HCT116 (cell line): ENCODE results near the gene ATF1. TPM values are rescaled to one million over a fixed set of nuclear protein-coding genes. Genes with fewer than 3 reads are reported as not detected.

Source experiments
- ATAC-seq: fragments of 200-7000 bp; cut with Tn5 transposase; 2 replicates; pipeline ENCODE4 v1.9.1; 2020; ENCODE audit warnings: mild to moderate bottlenecking, moderate library complexity
- BruUV-seq: library from RNA; stranded (reverse); fragments of 400-500 nt; replicated peaks from 2 replicates; lab custom pipeline; 2021; lab: Mats Ljungman, UMichigan
- CTCF ChIA-PET: fragments of 300-600 bp; sonication (Branson Sonifier 250); formaldehyde crosslinking; loops from one replicate; lab custom pipeline; 2021; ENCODE audit warnings: antibody characterized with exemption; lab: Charles Lee
- POLR2A ChIA-PET: fragments of 300-600, 350-600 bp; sonication (Branson Sonifier 250); formaldehyde crosslinking; loops from one replicate; lab custom pipeline; 2021; ENCODE audit warnings: antibody characterized with exemption; lab: Charles Lee
- RAD21 ChIA-PET, 2 experiments: fragments of 300-600 bp; sonication (Branson Sonifier 250); formaldehyde crosslinking; loops; one replicate each; lab custom pipeline; 2023; ENCODE audit warnings: low total read pairs in 2 of 2; ENCODE audit not compliant: uncharacterized antibody in 2 of 2, unreplicated experiment in 2 of 2, low non-redundant PET in 1 of 2; lab: Charles Lee
- DNase-seq: peaks from one replicate; pipeline ENCODE4 v3.0.0-alpha.2; 2010; ENCODE audit warnings: low read depth, low spot score
- H2AFZ ChIP-seq: fragments of 200-600 bp; shearing (Covaris generic), sonication (generic); 2 replicates; pipeline ENCODE4 v1.6.1; 2017; ENCODE audit warnings: low read depth, mixed run types, mixed read lengths, antibody characterized with exemption, low read length; ENCODE audit not compliant: poor library complexity, severe bottlenecking
- H3K27ac ChIP-seq: 2 replicates; pipeline ENCODE4 v1.5.1; 2012; ENCODE audit warnings: low read depth, low read length
- H3K27me3 ChIP-seq: fragments of 200-600 bp; sonication (generic); 2 replicates; pipeline ENCODE4 v1.6.1; 2016; ENCODE audit warnings: mixed run types, low read length, mixed read lengths; ENCODE audit not compliant: insufficient read depth
- H3K36me3 ChIP-seq, 2 experiments: fragments of 200-500 bp in 1 of 2; fragments of 200-600 bp in 1 of 2; sonication (Bioruptor generic) in 1 of 2; sonication (generic) in 1 of 2; 2 replicates each; pipeline versions ENCODE4 v1.5.1 to v1.6.1; 2014 to 2016; ENCODE audit warnings: low read length in 2 of 2, inconsistent platforms in 1 of 2, mixed read lengths in 1 of 2, mixed run types in 1 of 2; ENCODE audit not compliant: insufficient read depth in 2 of 2, control insufficient read depth in 1 of 2
- H3K4me1 ChIP-seq, 2 experiments: fragments of 200-600 bp in 1 of 2; sonication (generic) in 1 of 2; 2 replicates each; pipeline versions ENCODE4 v1.5.1 to v1.6.1; 2012 to 2017; ENCODE audit warnings: low read length in 2 of 2, inconsistent platforms in 1 of 2, mild to moderate bottlenecking in 1 of 2, mixed read lengths in 1 of 2, mixed run types in 1 of 2, moderate library complexity in 1 of 2; ENCODE audit not compliant: insufficient read depth in 2 of 2, control insufficient read depth in 1 of 2
- H3K4me2 ChIP-seq: fragments of 200-600 bp; sonication (generic); 2 replicates; pipeline ENCODE4 v1.6.1; 2017; ENCODE audit warnings: mixed run types, low read length, mixed read lengths
- H3K4me3 ChIP-seq, 2 experiments: fragments of 200-600 bp in 1 of 2; sonication (generic) in 1 of 2; replicated peaks in 1 of 2; 2 replicates each; pipeline ENCODE4 v1.5.1; 2011 to 2016; ENCODE audit warnings: low read length in 2 of 2, control low read depth in 1 of 2, low read depth in 1 of 2, mild to moderate bottlenecking in 1 of 2, mixed read lengths in 1 of 2, mixed run types in 1 of 2
- H3K79me2 ChIP-seq: fragments of 200-600 bp; sonication (generic); 2 replicates; pipeline ENCODE4 v1.6.1; 2017; ENCODE audit warnings: mild to moderate bottlenecking, mixed run types, low read length, moderate library complexity, mixed read lengths; ENCODE audit not compliant: insufficient read depth
- H3K9ac ChIP-seq: fragments of 200-600 bp; sonication (generic); 2 replicates; pipeline ENCODE4 v1.6.1; 2016; ENCODE audit warnings: low read length, mixed read lengths
- H3K9me2 ChIP-seq: fragments of 200-600 bp; sonication (generic), shearing (Covaris generic); 2 replicates; pipeline ENCODE4 v1.6.1; 2017; ENCODE audit warnings: mixed run types, mild to moderate bottlenecking, moderate library complexity; ENCODE audit not compliant: insufficient read depth
- H3K9me3 ChIP-seq, 2 experiments: fragments of 200-500 bp in 1 of 2; fragments of 200-600 bp in 1 of 2; sonication (Bioruptor generic) in 1 of 2; sonication (generic) in 1 of 2; 2 replicates each; pipeline ENCODE4 v1.6.1; 2014 to 2017; ENCODE audit warnings: low read length in 2 of 2, mixed read lengths in 2 of 2, inconsistent platforms in 1 of 2, low read depth in 1 of 2, mild to moderate bottlenecking in 1 of 2, mixed run types in 1 of 2, moderate library complexity in 1 of 2; ENCODE audit not compliant: control insufficient read depth in 1 of 2, insufficient read depth in 1 of 2
- H4K20me1 ChIP-seq: fragments of 200-600 bp; sonication (generic), shearing (Covaris generic); 2 replicates; pipeline ENCODE4 v1.6.1; 2017; ENCODE audit warnings: mixed run types, mild to moderate bottlenecking, moderate library complexity; ENCODE audit not compliant: insufficient read depth
- CBX3 ChIP-seq: IDR thresholded peaks from 2 replicates; pipeline ENCODE4 v1.6.1; 2012; ENCODE audit warnings: low read depth
- CEBPB ChIP-seq: IDR thresholded peaks from 2 replicates; pipeline ENCODE4 v1.6.1; 2012; ENCODE audit warnings: low read depth
- CTCF ChIP-seq, 3 experiments: fragments of 200-600 bp in 1 of 3; sonication (generic) in 1 of 3; IDR thresholded peaks in 2 of 3; conservative IDR thresholded peaks in 1 of 3; 2 replicates each; pipeline ENCODE4 v1.5.1; 2012 to 2017; ENCODE audit warnings: low read depth in 2 of 3, low read length in 2 of 3, antibody characterized with exemption in 1 of 3, borderline replicate concordance in 1 of 3, control low read depth in 1 of 3, mild to moderate bottlenecking in 1 of 3, mixed read lengths in 1 of 3, mixed run types in 1 of 3, moderate library complexity in 1 of 3; ENCODE audit not compliant: insufficient read depth in 1 of 3
- EGR1 ChIP-seq: IDR thresholded peaks from 2 replicates; pipeline ENCODE4 v1.6.1; 2012; ENCODE audit warnings: low read depth
- ELF1 ChIP-seq: IDR thresholded peaks from 2 replicates; pipeline ENCODE4 v1.6.1; 2012; ENCODE audit warnings: low read depth, borderline replicate concordance
- EZH2 ChIP-seq: fragments of 200-600 bp; sonication (generic); IDR thresholded peaks from 2 replicates; pipeline ENCODE4 v1.6.1; 2017; ENCODE audit warnings: antibody characterized with exemption, mixed run types
- EZH2phosphoT487 ChIP-seq: fragments of 200-600 bp; IDR thresholded peaks from 2 replicates; pipeline ENCODE4 v1.6.1; 2018; ENCODE audit warnings: antibody characterized with exemption, borderline replicate concordance
- FOSL1 ChIP-seq: IDR thresholded peaks from 2 replicates; pipeline ENCODE4 v1.6.1; 2012; ENCODE audit warnings: low read depth
- JUND ChIP-seq: IDR thresholded peaks from 2 replicates; pipeline ENCODE4 v1.6.1; 2012
- POLR2A ChIP-seq: IDR thresholded peaks from 2 replicates; pipeline ENCODE4 v1.7.0; 2011; ENCODE audit warnings: borderline replicate concordance; ENCODE audit not compliant: insufficient read depth, insufficient read length; ENCODE audit errors: extremely low read depth
- POLR2AphosphoS5 ChIP-seq: IDR thresholded peaks from 2 replicates; pipeline ENCODE4 v1.6.1; 2011; ENCODE audit warnings: mild to moderate bottlenecking, low read depth, low read length, moderate library complexity
- RAD21 ChIP-seq: IDR thresholded peaks from 2 replicates; pipeline ENCODE4 v1.6.1; 2012; ENCODE audit warnings: low read depth, mild to moderate bottlenecking
- SIN3A ChIP-seq: IDR thresholded peaks from 2 replicates; pipeline ENCODE4 v1.6.1; 2012; ENCODE audit warnings: low read depth
- YY1 ChIP-seq: IDR thresholded peaks from 2 replicates; pipeline ENCODE4 v1.6.1; 2011; ENCODE audit warnings: low read length, low read depth, moderate library complexity, mild to moderate bottlenecking; ENCODE audit not compliant: insufficient replicate concordance; ENCODE audit errors: extremely low read depth
- ZFX ChIP-seq: fragments of 450-650 bp; IDR thresholded peaks from 2 replicates; pipeline ENCODE4 v1.6.1; 2017
- intact Hi-C: fragments of 100-400 bp; cut with micrococcal nuclease; formaldehyde crosslinking; loops from 2 replicates; pipeline ENCODE4 v1.10.0; 2022
- total RNA-seq: library from RNA; stranded (reverse); gene quantifications from one replicate; pipeline ENCODE4 v1.2.1, GENCODE V29; 2021; ENCODE audit not compliant: unreplicated experiment
- TF ChIP-seq, protein P1 (sequence below): IDR thresholded peaks from 2 replicates; pipeline ENCODE4 v1.6.1; 2012; ENCODE audit warnings: low read depth
- TF ChIP-seq, protein P2 (sequence below): IDR thresholded peaks from 2 replicates; pipeline ENCODE4 v1.6.1; 2012

The ATF1 gene
- total RNA-seq, 1 experiment from 2014 or later = 48.8 TPM

DNA sequence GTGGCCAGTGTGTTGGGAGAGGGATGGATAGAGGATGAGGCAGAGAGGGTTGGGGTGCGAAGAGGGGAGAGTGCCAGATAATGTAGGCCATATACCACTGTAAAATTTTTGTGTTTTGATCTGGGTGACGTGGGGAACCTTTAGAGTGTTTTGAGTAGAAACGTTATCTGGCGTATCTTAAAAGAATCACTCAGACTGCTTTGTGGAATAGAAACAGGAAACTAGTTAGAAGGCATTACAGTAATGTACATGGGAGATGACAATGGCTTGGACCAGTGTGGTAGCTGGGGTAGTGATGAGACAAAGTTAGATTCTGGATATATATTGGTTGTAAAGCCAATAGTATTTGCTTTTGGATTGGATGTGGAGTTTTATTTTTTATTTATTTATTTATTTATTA lies 20.6 kb downstream of the ATF1 start:
- H3K9me2 ChIP-seq = no peaks in the 10 kb centered on the region
- intact Hi-C loops = no loop called here
- DNase-seq = no peak
- no peak overlapping the region for H3K4me3 ChIP-seq
- no peak overlapping the region for H3K9ac ChIP-seq
- peaks cover 47 to 53% of the 10 kb centered on the region in 2 experiments for H3K4me1 ChIP-seq
- H4K20me1 ChIP-seq = no peaks in the 10 kb centered on the region
- H3K27ac ChIP-seq = no peak overlapping the region
- H3K4me2 ChIP-seq = no peak overlapping the region; the same call in 1 of the 2 replicates
- no TSS peak for BruUV-seq
- ChIA-PET CTCF (interaction anchor here (1.3 kb wide), 1 partner anchor 20 kb away, joined by 5 read pairs; no protein-coding TSS in a partner anchor), POLR2A (no interaction called here), RAD21 (no interaction called here)
- TF ChIP-seq RAD21 (no peak), POLR2AphosphoS5 (no peak), ELF1 (no peak), EGR1 (no peak), EZH2 (no peak), EZH2phosphoT487 (no peak), FOSL1 (no peak), ZFX (no peak), POLR2A (no peak), SIN3A (no peak), CTCF (IDR thresholded peaks at IDR 0.05 in 2 of 3, conservative IDR thresholded peaks at IDR 0.05 in 1 of 3; ENCODE audit: borderline replicate concordance in 1 of 3, insufficient read depth in 1 of 3, low read depth in 2 of 3, low read length in 2 of 3) (no peak), CBX3 (no peak), JUND (no peak), YY1 (no peak), CEBPB (no peak)
- TF ChIP-seq, protein P1, sequence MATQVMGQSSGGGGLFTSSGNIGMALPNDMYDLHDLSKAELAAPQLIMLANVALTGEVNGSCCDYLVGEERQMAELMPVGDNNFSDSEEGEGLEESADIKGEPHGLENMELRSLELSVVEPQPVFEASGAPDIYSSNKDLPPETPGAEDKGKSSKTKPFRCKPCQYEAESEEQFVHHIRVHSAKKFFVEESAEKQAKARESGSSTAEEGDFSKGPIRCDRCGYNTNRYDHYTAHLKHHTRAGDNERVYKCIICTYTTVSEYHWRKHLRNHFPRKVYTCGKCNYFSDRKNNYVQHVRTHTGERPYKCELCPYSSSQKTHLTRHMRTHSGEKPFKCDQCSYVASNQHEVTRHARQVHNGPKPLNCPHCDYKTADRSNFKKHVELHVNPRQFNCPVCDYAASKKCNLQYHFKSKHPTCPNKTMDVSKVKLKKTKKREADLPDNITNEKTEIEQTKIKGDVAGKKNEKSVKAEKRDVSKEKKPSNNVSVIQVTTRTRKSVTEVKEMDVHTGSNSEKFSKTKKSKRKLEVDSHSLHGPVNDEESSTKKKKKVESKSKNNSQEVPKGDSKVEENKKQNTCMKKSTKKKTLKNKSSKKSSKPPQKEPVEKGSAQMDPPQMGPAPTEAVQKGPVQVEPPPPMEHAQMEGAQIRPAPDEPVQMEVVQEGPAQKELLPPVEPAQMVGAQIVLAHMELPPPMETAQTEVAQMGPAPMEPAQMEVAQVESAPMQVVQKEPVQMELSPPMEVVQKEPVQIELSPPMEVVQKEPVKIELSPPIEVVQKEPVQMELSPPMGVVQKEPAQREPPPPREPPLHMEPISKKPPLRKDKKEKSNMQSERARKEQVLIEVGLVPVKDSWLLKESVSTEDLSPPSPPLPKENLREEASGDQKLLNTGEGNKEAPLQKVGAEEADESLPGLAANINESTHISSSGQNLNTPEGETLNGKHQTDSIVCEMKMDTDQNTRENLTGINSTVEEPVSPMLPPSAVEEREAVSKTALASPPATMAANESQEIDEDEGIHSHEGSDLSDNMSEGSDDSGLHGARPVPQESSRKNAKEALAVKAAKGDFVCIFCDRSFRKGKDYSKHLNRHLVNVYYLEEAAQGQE = no peak
- TF ChIP-seq, protein P2, sequence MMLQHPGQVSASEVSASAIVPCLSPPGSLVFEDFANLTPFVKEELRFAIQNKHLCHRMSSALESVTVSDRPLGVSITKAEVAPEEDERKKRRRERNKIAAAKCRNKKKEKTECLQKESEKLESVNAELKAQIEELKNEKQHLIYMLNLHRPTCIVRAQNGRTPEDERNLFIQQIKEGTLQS = no peak
- H3K9me3 ChIP-seq = no peaks in the 10 kb centered on the region
- no peaks in the 10 kb centered on the region for H3K27me3 ChIP-seq
- ATAC-seq = no peak
- H3K79me2 ChIP-seq = peaks cover 45% of the 10 kb centered on the region
- no peaks in the 10 kb centered on the region for H3K36me3 ChIP-seq
- H2AFZ ChIP-seq = no peak overlapping the region
